Endothelial cell of umbilical vein (primary cell): ENCODE data around the gene TCF7L2. TPM values are rescaled to one million over a fixed set of nuclear protein-coding genes. Genes with fewer than 3 reads are reported as not detected.

ENCODE experiments used
- BruUV-seq: library from RNA; stranded (reverse); fragments of 400-500 nt; replicated peaks from 2 replicates; lab custom pipeline; 2021; lab: Mats Ljungman, UMichigan
- CTCF ChIA-PET: fragments of 300-600, 350-600 bp; sonication (Branson Sonifier 250); formaldehyde crosslinking; loops from one replicate; lab custom pipeline; 2021; ENCODE audit warnings: antibody characterized with exemption, inconsistent platforms; lab: Charles Lee
- POLR2A ChIA-PET: fragments of 300-600, 350-600 bp; sonication (Branson Sonifier 250); formaldehyde crosslinking; loops from one replicate; lab custom pipeline; 2021; ENCODE audit warnings: antibody characterized with exemption, inconsistent platforms; lab: Charles Lee
- DNase-seq: peaks from one replicate; pipeline ENCODE4 v3.0.0-alpha.2; 2011; ENCODE audit warnings: low read depth, low spot score
- FAIRE-seq: peaks from 2 replicates; lab custom pipeline; 2011; peaks lifted over from hg19 to GRCh38; lab: Jason Lieb, UNC
- H2AFZ ChIP-seq: 2 replicates; pipeline ENCODE4 v1.6.0; 2012; ENCODE audit warnings: low read depth, low read length, control low read depth, inconsistent platforms
- H3K27ac ChIP-seq: 2 replicates; pipeline ENCODE4 v1.5.1; 2011; ENCODE audit warnings: low read depth, mild to moderate bottlenecking, control low read depth, low read length, moderate library complexity; ENCODE audit not compliant: insufficient read depth
- H3K27me3 ChIP-seq, 2 experiments: 2 replicates each; pipeline versions ENCODE4 v1.6.0 to v1.6.1; 2011; ENCODE audit warnings: low read length in 2 of 2, mixed read lengths in 1 of 2; ENCODE audit not compliant: control insufficient read depth in 2 of 2, insufficient read depth in 2 of 2
- H3K36me3 ChIP-seq, 2 experiments: 2 replicates in 1 of 2; 3 replicates in 1 of 2; pipeline ENCODE4 v1.5.1; 2011; ENCODE audit warnings: low read length in 2 of 2, mild to moderate bottlenecking in 1 of 2, moderate library complexity in 1 of 2; ENCODE audit not compliant: control insufficient read depth in 2 of 2, insufficient read depth in 2 of 2; ENCODE audit errors: extremely low read depth in 1 of 2
- H3K4me1 ChIP-seq: 3 replicates; pipeline ENCODE4 v1.5.1; 2011; ENCODE audit warnings: mild to moderate bottlenecking, low read length; ENCODE audit not compliant: control insufficient read depth, insufficient read depth; ENCODE audit errors: extremely low read depth
- H3K4me2 ChIP-seq: 2 replicates; pipeline ENCODE4 v1.6.1; 2011; ENCODE audit warnings: low read length, control low read depth, mixed read lengths; ENCODE audit not compliant: insufficient read depth
- H3K4me3 ChIP-seq, 3 experiments: fragments of 200-600 bp in 1 of 3; sonication (generic), shearing (Covaris generic) in 1 of 3; replicated peaks in 1 of 3; 2 replicates each; pipeline ENCODE4 v1.5.1; 2011 to 2016; ENCODE audit warnings: control low read depth in 3 of 3, low read length in 3 of 3, mild to moderate bottlenecking in 2 of 3, inconsistent platforms in 1 of 3, low read depth in 1 of 3, moderate library complexity in 1 of 3; ENCODE audit not compliant: insufficient read depth in 1 of 3
- H3K79me2 ChIP-seq: 2 replicates; pipeline ENCODE4 v1.6.0; 2012; ENCODE audit warnings: low read length, inconsistent platforms; ENCODE audit not compliant: control insufficient read depth, insufficient read depth
- H3K9ac ChIP-seq: replicated peaks from 2 replicates; pipeline ENCODE3; 2011; ENCODE audit warnings: low read length, control low read depth; ENCODE audit not compliant: insufficient read depth; ENCODE audit errors: extremely low read depth
- H3K9me1 ChIP-seq: replicated peaks from 3 replicates; pipeline ENCODE4 v1.6.0; 2011; ENCODE audit warnings: mild to moderate bottlenecking, low read length; ENCODE audit not compliant: control insufficient read depth, insufficient read depth; ENCODE audit errors: extremely low read depth
- H3K9me3 ChIP-seq: replicated peaks from 2 replicates; pipeline ENCODE4 v1.5.1; 2012; ENCODE audit warnings: low read length, inconsistent platforms; ENCODE audit not compliant: control insufficient read depth, insufficient read depth
- H4K20me1 ChIP-seq: replicated peaks from 2 replicates; pipeline ENCODE3; 2011; ENCODE audit warnings: mild to moderate bottlenecking, low read length; ENCODE audit not compliant: control insufficient read depth, insufficient read depth; ENCODE audit errors: extremely low read depth
- CTCF ChIP-seq, 2 donors: IDR thresholded peaks; 1 replicate in 1 of 2; 2 replicates in 1 of 2; pipeline ENCODE4 v1.5.1; 2011; ENCODE audit warnings: low read length in 2 of 2, mild to moderate bottlenecking in 2 of 2, moderate library complexity in 2 of 2, control low read depth in 1 of 2, inconsistent platforms in 1 of 2, low read depth in 1 of 2; ENCODE audit not compliant: insufficient read depth in 1 of 2; ENCODE audit errors: extremely low read depth in 1 of 2
- EZH2 ChIP-seq: IDR thresholded peaks from 2 replicates; pipeline ENCODE4 v1.6.1; 2012; ENCODE audit warnings: borderline replicate concordance, low read depth, mild to moderate bottlenecking, moderate library complexity, low read length, inconsistent platforms; ENCODE audit not compliant: severe bottlenecking
- FOS ChIP-seq: IDR thresholded peaks from 2 replicates; pipeline ENCODE4 v1.6.1; 2011; ENCODE audit warnings: mild to moderate bottlenecking, low read length, moderate library complexity, borderline replicate concordance; ENCODE audit not compliant: insufficient read depth
- GATA2 ChIP-seq: IDR thresholded peaks from 2 replicates; pipeline ENCODE4 v1.7.0; 2011; ENCODE audit warnings: low read depth, mild to moderate bottlenecking, moderate library complexity, mixed read lengths, low read length; ENCODE audit not compliant: insufficient read length, insufficient read depth
- JUN ChIP-seq: IDR thresholded peaks from 2 replicates; pipeline ENCODE4 v1.6.1; 2011; ENCODE audit warnings: borderline replicate concordance, low read depth; ENCODE audit not compliant: insufficient read length, insufficient read depth
- MAX ChIP-seq: IDR thresholded peaks from 2 replicates; pipeline ENCODE4 v1.6.1; 2011; ENCODE audit not compliant: insufficient read depth, insufficient read length
- MYC ChIP-seq: IDR thresholded peaks from one replicate; pipeline ENCODE4 v1.6.1; 2011; ENCODE audit warnings: mild to moderate bottlenecking, low read depth, low read length
- POLR2A ChIP-seq: IDR thresholded peaks from 2 replicates; pipeline ENCODE4 v1.6.1; 2012; ENCODE audit warnings: low read depth, mild to moderate bottlenecking, control low read depth, low read length
- POLR2AphosphoS5 ChIP-seq: IDR thresholded peaks from 2 replicates; pipeline ENCODE4 v1.6.1; 2012; ENCODE audit warnings: low read depth, mild to moderate bottlenecking, control low read depth, low read length, moderate library complexity; ENCODE audit not compliant: insufficient read depth
- dilution Hi-C: fragments of 300-500 bp; cut with MboI; formaldehyde crosslinking; loops from one replicate; pipeline ENCODE4 v1.15.0; 2019; ENCODE audit warnings: low sequenced_read_pairs; ENCODE audit not compliant: extremely low pct_ligation_motif_present
- intact Hi-C: fragments of 100-400 bp; cut with micrococcal nuclease; formaldehyde crosslinking; loops from one replicate; pipeline ENCODE4 v1.10.0; 2022
- polyA plus RNA-seq, 4 experiments: library from polyadenylated mRNA; depleted of rRNA in 3 of 4; stranded (reverse) in 3 of 4; unstranded in 1 of 4; fragments of >200 nt; gene quantifications; 2 replicates each; pipeline versions ENCODE4 v1.2.1 to v1.2.3, GENCODE V29; 2011 to 2012; ENCODE audit warnings: missing spikeins in 1 of 4
- total RNA-seq: library from RNA; stranded (reverse); gene quantifications from 2 replicates; pipeline ENCODE4 v1.2.3, GENCODE V29; 2021

Gene TCF7L2
- total and polyA plus RNA-seq, 2 donors (not counting 3 experiments of a cell fraction or from before 2014, with no cell fraction given): 9.9 to 21.8 TPM

- H3K79me2 ChIP-seq: no peaks in the 10 kb centered on the region
- FAIRE-seq: no peak
- POLR2A ChIA-PET: no interaction called here
- peaks cover 3 to 13% of the 10 kb centered on the region in 2 experiments for H3K36me3 ChIP-seq
- TF ChIP-seq MYC (no peak), MAX (no peak), CTCF (IDR thresholded peaks at IDR 0.05; ENCODE audit: extremely low read depth in 1 of 2, insufficient read depth in 1 of 2, low read depth in 1 of 2, low read length in 2 of 2) (no peak), POLR2AphosphoS5 (no peak), POLR2A (no peak), GATA2 (no peak), EZH2 (no peak), FOS (no peak), JUN (no peak)
- intact Hi-C loops (no loop called here), dilution Hi-C loops (no loop called here)
- H3K27ac ChIP-seq: no peak overlapping the region
- no peaks in the 10 kb centered on the region for H4K20me1 ChIP-seq
- DNase-seq: no peak
- H3K9ac ChIP-seq: no peak overlapping the region
- no peak overlapping the region for H3K4me3 ChIP-seq
- no TSS peak for BruUV-seq
- no peak overlapping the region for H3K4me2 ChIP-seq
- no peak overlapping the region for H2AFZ ChIP-seq
- no peaks in the 10 kb centered on the region for H3K27me3 ChIP-seq
- CTCF ChIA-PET: no interaction called here
- no peaks in the 10 kb centered on the region for H3K9me1 ChIP-seq
- H3K9me3 ChIP-seq: no peaks in the 10 kb centered on the region
- peaks cover 11% of the 10 kb centered on the region for H3K4me1 ChIP-seq
Measured at GRCh38 chr10:113162960-113163359, 212.9 kb downstream of the TCF7L2 start.
